Measurements from ENCODE around the gene RPL18. TPM values are rescaled to one million over a fixed set of nuclear protein-coding genes. Genes with fewer than 3 reads are reported as not detected.

RPL18 gene
- total RNA-seq (2014; rRNA removed; shearing (Covaris generic)) (1,660 and 1,898 TPM in 2 replicates), polyA plus RNA-seq (2016; fragmentation: Nextera tagmentation; extraction: Ambion mirVana) (2,011 and 2,172 TPM in 2 replicates)
- long read RNA-seq, transcript RPL18-208 (7 exons, 1,004 nt): major isoform, 941 of 1,058 reads
- long read RNA-seq, transcript RPL18-211 (7 exons, 1,111 nt): minor isoform, 9 of 1,058 reads
- long read RNA-seq, transcript RPL18-201 (6 exons, 612 nt): minor isoform, 90 of 1,058 reads
- long read RNA-seq, partial matches to known transcripts: 2 of 1,058 reads
- long read RNA-seq, other reads (novel, unspliced or antisense): 12 of 1,058 reads

DNA sequence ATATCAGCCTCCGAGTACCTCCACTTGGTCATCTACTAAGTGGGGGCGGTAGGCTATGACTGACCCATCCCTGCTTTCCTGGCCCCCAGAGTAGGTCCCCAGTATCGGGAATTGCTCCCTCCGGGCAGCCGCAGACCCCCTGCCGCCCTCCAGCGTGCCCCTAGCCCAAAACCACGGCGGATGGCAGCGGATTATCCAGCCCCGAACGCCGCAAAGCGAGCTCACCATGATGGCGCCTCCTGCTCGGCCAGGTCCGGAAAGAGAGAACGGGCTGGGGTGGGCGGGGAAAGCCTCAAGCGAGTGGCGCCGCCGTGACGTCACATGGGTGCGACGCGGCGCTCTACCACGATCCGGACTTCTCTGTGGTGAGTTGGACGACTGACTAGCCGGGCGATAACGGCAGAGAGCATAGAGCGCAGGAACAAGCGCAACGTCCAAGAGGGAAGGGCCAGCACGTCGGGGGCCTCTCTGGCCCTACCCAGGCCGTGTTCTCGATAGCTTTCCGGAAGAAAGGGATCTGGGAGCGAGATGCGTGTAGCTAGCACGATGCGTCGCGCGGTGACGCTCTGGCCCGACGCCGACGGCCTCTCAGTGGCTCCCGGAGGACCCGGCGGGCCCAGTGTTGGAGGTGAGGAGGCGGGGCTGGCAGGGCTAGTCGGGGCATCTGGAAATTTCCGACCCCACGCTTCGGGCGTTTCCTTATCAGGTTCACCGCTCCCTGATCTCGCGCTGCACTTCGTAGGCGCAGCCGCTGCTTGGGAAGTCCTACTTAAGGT lies at the start of gene RPL18, which contains the start of gene SPHK2:
Gene RPL18, minus strand, starts transcription at position 263 of the 776 bp plus-strand sequence. Its CDS starts 35 bp downstream, at position 228.
Gene SPHK2, plus strand, starts transcription at position 591 of the 776 bp plus-strand sequence. CDS start 1,009 bp downstream, outside the sequence.
- peak within 1 kb of the TSS; percentile 98 for H3K27ac Mint-ChIP-seq
- H3K27me3 Mint-ChIP-seq (ENCODE audit: insufficient read depth, low read depth, poor library complexity): peaks cover 35% of the 10 kb centered on the region
- H3K9me3 Mint-ChIP-seq: no peaks in the 10 kb centered on the region; the same call in 1 of the 3 replicates
- peaks cover 40% of the 10 kb centered on the region for H3K79me2 ChIP-seq (replicated peaks; ENCODE audit: insufficient read depth)
- peaks cover 45% of the 10 kb centered on the region for H3F3A ChIP-seq (replicated peaks; ENCODE audit: low read depth)
- ATAC-seq (peak; percentile 66), DNase-seq (ENCODE audit: low spot score) (peak; percentile 98)
- H3K9me2 ChIP-seq (ENCODE audit: insufficient read depth): no peaks in the 10 kb centered on the region
- peaks cover 37% of the 10 kb centered on the region for H3K4me1 ChIP-seq (ENCODE audit: insufficient read depth)
- TF ChIP-seq STAT1 (IDR thresholded peaks at IDR 0.05; ENCODE audit: unreplicated experiment) (no peak), ETS1 (IDR thresholded peaks at IDR 0.05) (peak; percentile 97), JUNB (IDR thresholded peaks at IDR 0.05; ENCODE audit: unreplicated experiment) (peak; percentile 75), CREB1 (CRISPR knock-in tag; IDR thresholded peaks at IDR 0.05; ENCODE audit: low read depth) (peak; percentile 100), POLR2AphosphoS5 (IDR thresholded peaks at IDR 0.05; ENCODE audit: low read depth) (peak; percentile 94)
- H2AFZ ChIP-seq: peak within 1 kb of the TSS; percentile 15; the same call in 1 of the 2 replicates
- H4K20me1 ChIP-seq (replicated peaks; ENCODE audit: insufficient read depth): peaks cover 21% of the 10 kb centered on the region
- peak within 1 kb of the TSS; percentile 99 for H3K4me2 ChIP-seq
- H3K4me3 Mint-ChIP-seq: peak within 1 kb of the TSS; percentile 93
- H3K27ac ChIP-seq (ENCODE audit: low read depth): peak within 1 kb of the TSS; percentile 99
- H3K4me3 ChIP-seq: peak within 1 kb of the TSS; percentile 97
- H3K36me3 Mint-ChIP-seq (ENCODE audit: low read depth): peaks cover 50% of the 10 kb centered on the region
- peaks cover 49% of the 10 kb centered on the region for H3K4me1 Mint-ChIP-seq
- H3K27me3 ChIP-seq (ENCODE audit: insufficient read depth): no peaks in the 10 kb centered on the region
- H3K36me3 ChIP-seq (ENCODE audit: insufficient read depth): peaks cover 32% of the 10 kb centered on the region

GRCh38 chr19:48668761-48669160 lies 49.8 kb upstream of the RPL18 start:
- no peak overlapping the region for H3K27ac Mint-ChIP-seq

More at GRCh38 chr19:48668761-48669160, 49.8 kb upstream of the RPL18 start:
- Histone ChIP-seq H3K4me1 (ENCODE audit: insufficient read depth) (peaks cover 6% of the 10 kb centered on the region), H2AFZ (no peak overlapping the region), H3K27me3 (ENCODE audit: insufficient read depth) (no peaks in the 10 kb centered on the region), H3K4me2 (no peak overlapping the region), H3K36me3 (ENCODE audit: insufficient read depth) (no peaks in the 10 kb centered on the region), H3F3A (replicated peaks; ENCODE audit: low read depth) (no peaks in the 10 kb centered on the region), H3K4me3 (no peak overlapping the region), H4K20me1 (replicated peaks; ENCODE audit: insufficient read depth) (no peaks in the 10 kb centered on the region), H3K79me2 (replicated peaks; ENCODE audit: insufficient read depth) (no peaks in the 10 kb centered on the region), H3K9me2 (ENCODE audit: insufficient read depth) (no peaks in the 10 kb centered on the region), H3K27ac (ENCODE audit: low read depth) (no peak overlapping the region)
- H3K27me3 Mint-ChIP-seq (ENCODE audit: insufficient read depth, low read depth, poor library complexity): peaks cover 6% of the 10 kb centered on the region
- peaks cover 9% of the 10 kb centered on the region; the same call in 2 of the 3 replicates for H3K9me3 Mint-ChIP-seq
- no peak for ATAC-seq
- TF ChIP-seq, protein P1, sequence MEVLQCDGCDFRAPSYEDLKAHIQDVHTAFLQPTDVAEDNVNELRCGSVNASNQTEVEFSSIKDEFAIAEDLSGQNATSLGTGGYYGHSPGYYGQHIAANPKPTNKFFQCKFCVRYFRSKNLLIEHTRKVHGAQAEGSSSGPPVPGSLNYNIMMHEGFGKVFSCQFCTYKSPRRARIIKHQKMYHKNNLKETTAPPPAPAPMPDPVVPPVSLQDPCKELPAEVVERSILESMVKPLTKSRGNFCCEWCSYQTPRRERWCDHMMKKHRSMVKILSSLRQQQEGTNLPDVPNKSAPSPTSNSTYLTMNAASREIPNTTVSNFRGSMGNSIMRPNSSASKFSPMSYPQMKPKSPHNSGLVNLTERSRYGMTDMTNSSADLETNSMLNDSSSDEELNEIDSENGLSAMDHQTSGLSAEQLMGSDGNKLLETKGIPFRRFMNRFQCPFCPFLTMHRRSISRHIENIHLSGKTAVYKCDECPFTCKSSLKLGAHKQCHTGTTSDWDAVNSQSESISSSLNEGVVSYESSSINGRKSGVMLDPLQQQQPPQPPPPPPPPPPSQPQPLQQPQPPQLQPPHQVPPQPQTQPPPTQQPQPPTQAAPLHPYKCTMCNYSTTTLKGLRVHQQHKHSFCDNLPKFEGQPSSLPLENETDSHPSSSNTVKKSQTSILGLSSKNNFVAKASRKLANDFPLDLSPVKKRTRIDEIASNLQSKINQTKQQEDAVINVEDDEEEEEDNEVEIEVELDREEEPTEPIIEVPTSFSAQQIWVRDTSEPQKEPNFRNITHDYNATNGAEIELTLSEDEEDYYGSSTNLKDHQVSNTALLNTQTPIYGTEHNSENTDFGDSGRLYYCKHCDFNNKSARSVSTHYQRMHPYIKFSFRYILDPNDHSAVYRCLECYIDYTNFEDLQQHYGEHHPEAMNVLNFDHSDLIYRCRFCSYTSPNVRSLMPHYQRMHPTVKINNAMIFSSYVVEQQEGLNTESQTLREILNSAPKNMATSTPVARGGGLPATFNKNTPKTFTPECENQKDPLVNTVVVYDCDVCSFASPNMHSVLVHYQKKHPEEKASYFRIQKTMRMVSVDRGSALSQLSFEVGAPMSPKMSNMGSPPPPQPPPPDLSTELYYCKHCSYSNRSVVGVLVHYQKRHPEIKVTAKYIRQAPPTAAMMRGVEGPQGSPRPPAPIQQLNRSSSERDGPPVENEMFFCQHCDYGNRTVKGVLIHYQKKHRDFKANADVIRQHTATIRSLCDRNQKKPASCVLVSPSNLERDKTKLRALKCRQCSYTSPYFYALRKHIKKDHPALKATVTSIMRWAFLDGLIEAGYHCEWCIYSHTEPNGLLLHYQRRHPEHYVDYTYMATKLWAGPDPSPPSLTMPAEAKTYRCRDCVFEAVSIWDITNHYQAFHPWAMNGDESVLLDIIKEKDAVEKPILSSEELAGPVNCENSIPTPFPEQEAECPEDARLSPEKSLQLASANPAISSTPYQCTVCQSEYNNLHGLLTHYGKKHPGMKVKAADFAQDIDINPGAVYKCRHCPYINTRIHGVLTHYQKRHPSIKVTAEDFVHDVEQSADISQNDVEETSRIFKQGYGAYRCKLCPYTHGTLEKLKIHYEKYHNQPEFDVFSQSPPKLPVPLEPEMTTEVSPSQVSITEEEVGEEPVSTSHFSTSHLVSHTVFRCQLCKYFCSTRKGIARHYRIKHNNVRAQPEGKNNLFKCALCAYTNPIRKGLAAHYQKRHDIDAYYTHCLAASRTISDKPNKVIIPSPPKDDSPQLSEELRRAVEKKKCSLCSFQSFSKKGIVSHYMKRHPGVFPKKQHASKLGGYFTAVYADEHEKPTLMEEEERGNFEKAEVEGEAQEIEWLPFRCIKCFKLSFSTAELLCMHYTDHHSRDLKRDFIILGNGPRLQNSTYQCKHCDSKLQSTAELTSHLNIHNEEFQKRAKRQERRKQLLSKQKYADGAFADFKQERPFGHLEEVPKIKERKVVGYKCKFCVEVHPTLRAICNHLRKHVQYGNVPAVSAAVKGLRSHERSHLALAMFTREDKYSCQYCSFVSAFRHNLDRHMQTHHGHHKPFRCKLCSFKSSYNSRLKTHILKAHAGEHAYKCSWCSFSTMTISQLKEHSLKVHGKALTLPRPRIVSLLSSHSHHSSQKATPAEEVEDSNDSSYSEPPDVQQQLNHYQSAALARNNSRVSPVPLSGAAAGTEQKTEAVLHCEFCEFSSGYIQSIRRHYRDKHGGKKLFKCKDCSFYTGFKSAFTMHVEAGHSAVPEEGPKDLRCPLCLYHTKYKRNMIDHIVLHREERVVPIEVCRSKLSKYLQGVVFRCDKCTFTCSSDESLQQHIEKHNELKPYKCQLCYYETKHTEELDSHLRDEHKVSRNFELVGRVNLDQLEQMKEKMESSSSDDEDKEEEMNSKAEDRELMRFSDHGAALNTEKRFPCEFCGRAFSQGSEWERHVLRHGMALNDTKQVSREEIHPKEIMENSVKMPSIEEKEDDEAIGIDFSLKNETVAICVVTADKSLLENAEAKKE (CRISPR knock-in tag; IDR thresholded peaks at IDR 0.05): no peak
- no peak for TF ChIP-seq EZH2phosphoT487 (IDR thresholded peaks at IDR 0.05; ENCODE audit: unreplicated experiment)
- TF ChIP-seq EZH2 (IDR thresholded peaks at IDR 0.05; ENCODE audit: low read depth, unreplicated experiment): no peak
- no peak for TF ChIP-seq STAT1 (IDR thresholded peaks at IDR 0.05; ENCODE audit: unreplicated experiment)
- no peak for TF ChIP-seq ZNF331 (CRISPR knock-in tag; IDR thresholded peaks at IDR 0.05; ENCODE audit: low read depth)
- no peaks in the 10 kb centered on the region; the same call in 2 of the 3 replicates for H3K36me3 Mint-ChIP-seq (ENCODE audit: low read depth)
- no peak for DNase-seq (ENCODE audit: low spot score)
- H3K4me1 Mint-ChIP-seq: peaks cover 13% of the 10 kb centered on the region
- H3K4me3 Mint-ChIP-seq: no peak overlapping the region
